GM12892 (cell line): ENCODE data around the gene KIZ. TPM values are rescaled to one million over a fixed set of nuclear protein-coding genes. Genes with fewer than 3 reads are reported as not detected.

Source experiments
- DNase-seq: peaks from one replicate; pipeline ENCODE4 v3.0.0; 2011; ENCODE audit not compliant: insufficient read length
- FAIRE-seq: peaks from 2 replicates; lab custom pipeline; 2011; peaks lifted over from hg19 to GRCh38; lab: Jason Lieb, UNC
- POLR2A ChIP-seq: IDR thresholded peaks from 2 replicates; pipeline ENCODE4 v1.6.1; 2011; ENCODE audit warnings: low read depth, low read length, control low read depth
- POLR2AphosphoS5 ChIP-seq: IDR thresholded peaks from 2 replicates; pipeline ENCODE4 v1.6.1; 2011; ENCODE audit warnings: low read depth, low read length, control low read depth
- TAF1 ChIP-seq: IDR thresholded peaks from 2 replicates; pipeline ENCODE4 v1.6.1; 2011; ENCODE audit warnings: low read depth, mild to moderate bottlenecking, control low read depth, low read length, borderline replicate concordance
- polyA plus RNA-seq: library from polyadenylated mRNA; unstranded; fragments of >200 nt; gene quantifications from one replicate; pipeline ENCODE4 v1.2.1, GENCODE V29; 2012; ENCODE audit warnings: missing spikeins, inconsistent platforms; ENCODE audit not compliant: missing spikeins

Gene KIZ
- polyA plus RNA-seq = 8.9 TPM

- FAIRE-seq = peak; percentile 99
- TF ChIP-seq POLR2A (peak; percentile 81), POLR2AphosphoS5 (no peak), TAF1 (no peak)
- DNase-seq = peak; percentile 80
These were observed at the start of gene KIZ for GRCh38 chr20:21125849-21126580. KIZ (plus strand) TSS chr20:21126082; CDS start chr20:21126116, 34 bp downstream.

DNA sequence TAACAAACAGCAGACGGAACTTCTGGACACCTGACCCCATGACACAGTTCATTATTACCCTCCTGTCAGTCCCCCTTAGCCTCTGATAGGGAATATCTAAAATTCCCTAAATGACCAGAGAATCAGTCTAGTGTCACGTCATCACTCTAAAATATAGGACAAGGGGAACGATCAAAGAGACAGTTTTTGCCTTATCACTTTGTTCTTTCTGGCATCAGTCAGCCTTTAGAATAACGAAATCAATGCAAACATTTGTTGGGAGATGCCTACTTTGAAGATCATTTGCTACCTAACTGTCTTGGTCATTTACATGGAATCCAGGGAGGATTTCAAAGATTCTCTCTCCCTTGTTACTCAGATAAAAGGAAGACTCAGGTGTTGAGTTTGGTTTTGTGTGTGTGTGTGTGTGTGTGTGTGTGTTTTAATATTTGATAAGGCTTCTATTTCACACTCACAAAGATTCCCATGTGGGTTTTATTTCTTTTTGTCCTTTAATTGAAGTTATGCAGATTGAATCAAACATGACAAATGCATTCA lies 48.0 kb upstream of the KIZ start:
- DNase-seq (no peak), FAIRE-seq (no peak)
- TF ChIP-seq TAF1 = no peak
- no peak for TF ChIP-seq POLR2A
- TF ChIP-seq POLR2AphosphoS5 = no peak

GRCh38 chr20:21082584-21082983 lies 43.3 kb upstream of the KIZ start:
- TF ChIP-seq TAF1 (no peak), POLR2AphosphoS5 (no peak)
- no peak for DNase-seq

DNA sequence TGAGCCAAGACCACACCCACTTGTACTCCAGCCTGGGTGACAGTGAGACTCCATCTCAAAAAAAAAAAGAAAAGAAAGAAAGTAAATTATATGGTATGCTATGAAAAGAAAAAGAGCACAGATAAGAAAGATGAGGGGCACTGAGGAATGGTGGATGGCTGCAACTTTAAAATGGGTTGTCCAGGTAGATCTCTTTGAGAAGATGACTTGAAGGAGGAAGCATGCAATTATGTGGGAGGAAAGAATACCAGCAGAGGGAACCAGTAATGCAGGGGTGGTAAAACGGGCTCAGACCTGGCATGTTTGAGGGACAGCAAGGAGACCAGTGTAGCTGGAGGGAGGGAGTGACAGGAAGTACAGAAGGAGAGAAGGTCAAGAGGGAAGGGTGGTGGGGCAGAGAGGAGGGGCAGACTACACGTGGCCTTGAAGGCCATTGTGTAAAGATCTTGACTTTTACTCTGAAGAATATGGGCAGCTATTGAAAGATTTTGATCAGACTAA lies 42.0 kb upstream of the KIZ start:
- FAIRE-seq = no peak
- no peak for DNase-seq
- no peak for TF ChIP-seq POLR2AphosphoS5
- TF ChIP-seq TAF1 = no peak
- TF ChIP-seq POLR2A = no peak

More at GRCh38 chr20:21082584-21082983, 43.3 kb upstream of the KIZ start:
- no peak for FAIRE-seq

DNA sequence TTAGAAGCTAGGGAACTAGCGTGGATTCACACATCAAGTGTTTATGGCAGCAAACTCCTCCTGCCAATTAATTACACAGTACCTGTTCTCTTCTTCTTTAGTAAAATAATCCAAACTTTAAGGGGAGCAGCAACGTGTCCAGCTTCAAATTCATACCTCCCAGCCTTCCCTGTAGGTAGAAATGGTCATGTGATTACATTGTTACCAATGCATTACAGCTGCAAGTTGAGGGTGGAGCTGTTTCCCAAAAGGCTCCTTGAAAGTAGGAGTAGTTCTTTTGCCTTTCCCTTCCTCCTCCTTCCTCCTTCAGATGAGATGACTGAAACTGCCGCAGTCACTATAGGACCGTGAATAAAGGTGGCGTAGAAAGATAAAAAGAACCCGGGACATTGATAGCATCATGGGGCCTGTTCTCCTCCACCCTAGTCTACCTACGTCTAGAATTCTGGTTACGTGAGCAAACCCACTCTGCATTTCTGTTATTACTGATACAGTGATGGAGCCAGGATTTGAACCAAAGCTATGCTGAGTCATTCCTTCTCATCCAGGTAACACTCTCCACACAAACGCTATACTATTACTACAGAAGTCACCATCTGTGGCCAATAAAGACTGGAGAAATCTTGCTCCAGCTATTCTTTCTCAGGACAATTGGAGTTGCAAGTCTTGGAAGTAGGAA lies 37.9 kb upstream of the KIZ start:
- no peak for TF ChIP-seq TAF1
- no peak for TF ChIP-seq POLR2AphosphoS5
- no peak for TF ChIP-seq POLR2A
- no peak for DNase-seq
- no peak for FAIRE-seq

DNA sequence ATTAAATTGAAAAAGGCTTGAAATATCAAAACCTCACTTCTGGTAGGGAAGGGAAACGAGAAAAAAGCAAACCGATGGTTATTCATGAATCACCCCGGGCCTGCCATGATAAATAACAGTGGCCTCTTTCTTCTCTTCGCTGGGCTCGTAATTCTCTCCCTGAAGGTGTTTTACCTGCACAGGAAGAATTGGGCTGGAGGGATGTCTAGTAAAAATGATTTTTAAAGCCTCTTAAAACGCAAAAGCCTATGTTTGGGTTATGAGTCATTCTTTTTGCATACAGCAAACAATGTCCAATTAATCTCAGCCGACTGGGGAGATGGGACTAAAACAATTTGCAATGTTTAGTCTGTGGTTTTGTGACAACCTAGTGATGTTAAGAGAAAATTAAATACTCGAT lies 36.5 kb upstream of the KIZ start:
- TF ChIP-seq POLR2AphosphoS5 (no peak), POLR2A (no peak), TAF1 (no peak)
- DNase-seq = no peak
- no peak for FAIRE-seq

DNA sequence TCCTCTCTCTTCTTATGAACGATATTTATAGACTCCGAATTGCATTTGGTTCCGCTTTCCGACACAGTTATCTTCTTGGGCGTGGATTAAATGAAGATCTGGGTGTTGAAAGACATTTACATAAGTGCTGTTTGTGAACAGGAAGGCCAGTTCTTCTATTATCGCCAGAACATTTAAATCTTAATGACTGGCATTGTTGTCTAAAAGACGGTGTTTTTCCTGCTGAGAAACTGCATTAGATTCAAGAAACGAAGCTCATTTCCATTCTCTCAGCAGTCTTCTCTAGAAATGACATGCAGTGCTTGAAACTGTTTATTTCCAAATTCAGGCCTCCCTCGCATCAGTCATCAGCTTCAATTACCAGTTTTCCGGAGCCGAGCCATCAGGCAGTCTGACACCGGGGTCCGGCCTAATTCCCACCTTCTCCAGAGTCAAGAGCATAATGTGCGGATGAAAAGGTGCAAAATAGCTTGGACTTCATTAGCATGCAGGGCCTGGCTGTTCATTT lies 35.7 kb upstream of the KIZ start:
- no peak for FAIRE-seq

DNA sequence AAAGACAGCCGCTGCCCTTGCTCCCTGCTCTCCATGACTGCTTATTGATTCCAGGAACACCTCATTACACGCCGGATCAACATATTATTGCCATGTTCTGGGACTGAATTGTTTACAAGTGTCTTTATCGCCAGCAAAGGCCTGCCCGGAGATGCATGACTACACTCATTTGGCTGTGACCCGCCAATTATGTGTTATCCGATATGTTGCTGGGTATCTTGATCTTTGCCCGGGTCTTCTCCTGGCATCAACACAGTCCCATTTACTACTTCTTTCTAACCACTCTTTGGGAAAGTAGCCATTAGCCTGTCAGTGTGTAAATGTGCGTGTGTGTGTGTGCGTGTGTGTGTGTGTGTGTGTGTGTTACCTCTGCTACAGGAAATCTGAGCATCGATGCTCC lies 35.2 kb upstream of the KIZ start:
- FAIRE-seq (no peak), DNase-seq (no peak)
- TF ChIP-seq POLR2A (no peak), POLR2AphosphoS5 (no peak), TAF1 (no peak)

More for the DNA sequence above, 35.7 kb upstream of the KIZ start:
- DNase-seq = no peak
- TF ChIP-seq POLR2A = no peak
- TF ChIP-seq POLR2AphosphoS5 = no peak
- TF ChIP-seq TAF1 = no peak

DNA sequence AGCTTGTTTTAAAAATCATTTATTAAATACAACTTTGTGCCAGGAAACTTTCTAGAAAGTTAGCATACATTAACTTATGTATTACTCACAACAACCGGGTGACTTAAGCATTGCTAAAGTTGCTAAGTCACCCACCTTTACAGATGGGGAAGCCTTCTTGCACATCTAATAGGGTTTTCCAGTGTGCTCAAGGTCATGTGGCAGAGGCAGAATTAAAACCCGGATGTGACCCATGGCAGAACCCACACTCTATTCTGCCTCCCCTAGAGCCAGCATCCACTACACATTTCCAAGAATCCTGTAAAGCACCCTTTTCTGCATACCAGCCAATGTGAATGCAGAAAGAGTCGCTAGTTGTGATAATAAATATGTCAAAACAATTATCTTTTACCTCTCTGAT lies 33.1 kb upstream of the KIZ start:
- TF ChIP-seq TAF1 (no peak), POLR2AphosphoS5 (no peak), POLR2A (no peak)
- DNase-seq = no peak
- FAIRE-seq = no peak

DNA sequence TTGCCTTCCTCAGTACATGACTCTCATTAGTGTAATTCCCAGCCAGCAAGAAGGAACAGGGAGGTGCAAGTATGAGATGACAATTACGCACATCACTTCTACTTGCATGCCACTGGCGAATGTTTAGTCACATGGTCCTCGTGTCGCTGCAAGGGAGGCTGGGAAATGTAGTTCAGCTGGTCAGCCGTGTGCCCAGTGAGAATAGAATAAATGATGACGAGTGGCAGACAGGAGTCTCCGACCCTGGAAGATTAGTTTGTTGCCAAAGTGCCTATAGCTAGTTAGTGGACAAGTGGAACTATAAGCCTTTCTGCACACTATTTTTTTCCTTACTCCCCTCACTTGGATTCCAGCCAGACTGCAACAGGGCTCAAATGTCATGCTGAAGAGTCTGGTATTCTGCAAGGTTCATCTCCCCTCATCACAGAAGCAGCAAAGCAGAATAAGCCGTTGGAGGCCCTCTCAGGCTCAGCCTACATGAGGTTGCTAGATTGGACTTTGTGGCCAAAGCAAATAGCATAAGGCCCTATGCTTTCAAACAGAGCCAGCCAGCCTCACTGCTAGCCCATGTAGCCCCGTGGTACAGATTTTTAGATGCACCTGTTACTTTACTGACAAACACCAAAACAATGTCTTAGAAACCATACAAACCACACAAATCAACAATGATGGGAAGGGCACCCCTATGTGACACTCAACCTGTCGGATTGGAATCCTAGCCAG lies 29.4 kb upstream of the KIZ start:
- FAIRE-seq (peak; percentile 53), DNase-seq (no peak)
- no peak for TF ChIP-seq POLR2AphosphoS5
- TF ChIP-seq TAF1 = no peak
- no peak for TF ChIP-seq POLR2A

- TF ChIP-seq POLR2AphosphoS5 (no peak), POLR2A (no peak), TAF1 (no peak)
- peak; percentile 68 for FAIRE-seq
- no peak for DNase-seq
These were observed 25.9 kb upstream of the KIZ start for GRCh38 chr20:21099751-21100577.
